Neural progenitor cell (in vitro differentiated cells): Measurements from ENCODE around the gene L3MBTL1. TPM values are rescaled to one million over a fixed set of nuclear protein-coding genes. Genes with fewer than 3 reads are reported as not detected.
"Not testable (repeated sequence)": the region's sequence is repeated elsewhere in the genome, so short reads cannot be mapped to it uniquely, and the experiment has no call there.

Experiments
- DNase-seq: peaks from one replicate; pipeline ENCODE4 v3.0.0-alpha.2; 2016; ENCODE audit warnings: low spot score
- H2AFZ ChIP-seq: fragments of 200-600 bp; sonication (generic); replicated peaks from 2 replicates; pipeline ENCODE4 v1.6.1; 2016; ENCODE audit warnings: antibody characterized with exemption
- H3F3A ChIP-seq: fragments of 200-600 bp; sonication (generic); 2 replicates; pipeline ENCODE4 v1.6.1; 2016; ENCODE audit warnings: antibody characterized with exemption, low read depth
- H3K27ac ChIP-seq: fragments of 200-600 bp; sonication (generic); 2 replicates; pipeline ENCODE4 v1.5.1; 2016; ENCODE audit warnings: mild to moderate bottlenecking
- H3K27me3 ChIP-seq: fragments of 200-600 bp; sonication (generic); 2 replicates; pipeline ENCODE4 v1.6.1; 2016; ENCODE audit warnings: mild to moderate bottlenecking, moderate library complexity
- H3K36me3 ChIP-seq: fragments of 200-600 bp; sonication (generic); 2 replicates; pipeline ENCODE4 v1.5.1; 2016
- H3K4me1 ChIP-seq: fragments of 200-600 bp; sonication (generic); 2 replicates; pipeline ENCODE4 v1.6.1; 2016; ENCODE audit warnings: mixed run types
- H3K4me2 ChIP-seq: fragments of 200-600 bp; sonication (generic); 2 replicates; pipeline ENCODE4 v1.6.1; 2016
- H3K4me3 ChIP-seq: fragments of 200-600 bp; sonication (generic); 2 replicates; pipeline ENCODE4 v1.5.1; 2016
- H3K79me2 ChIP-seq: fragments of 200-600 bp; sonication (generic); 2 replicates; pipeline ENCODE4 v1.6.1; 2016; ENCODE audit warnings: low read depth
- H3K9ac ChIP-seq: fragments of 200-600 bp; sonication (generic); 2 replicates; pipeline ENCODE4 v1.6.1; 2016
- H3K9me3 ChIP-seq: fragments of 200-600 bp; sonication (generic); 2 replicates; pipeline ENCODE4 v1.5.1; 2016; ENCODE audit warnings: low read depth
- H4K20me1 ChIP-seq: fragments of 200-600 bp; sonication (generic); 2 replicates; pipeline ENCODE4 v1.6.1; 2016; ENCODE audit warnings: low read depth
- H3K27ac Mint-ChIP-seq: 3 replicates; pipeline ENCODE4 v1.8.0; 2021; ENCODE audit warnings: mixed read lengths
- H3K27me3 Mint-ChIP-seq: 2 replicates; pipeline ENCODE4 v1.8.0; 2022; ENCODE audit warnings: low read depth, mild to moderate bottlenecking, inconsistent platforms, moderate library complexity, mixed read lengths; ENCODE audit not compliant: insufficient read depth
- H3K36me3 Mint-ChIP-seq: 3 replicates; pipeline ENCODE4 v1.8.0; 2021; ENCODE audit warnings: mixed read lengths
- H3K4me1 Mint-ChIP-seq: 3 replicates; pipeline ENCODE4 v1.8.0; 2021; ENCODE audit warnings: mixed read lengths
- H3K4me3 Mint-ChIP-seq: 3 replicates; pipeline ENCODE4 v1.8.0; 2021; ENCODE audit warnings: mild to moderate bottlenecking, moderate library complexity, mixed read lengths
- H3K9me3 Mint-ChIP-seq: 3 replicates; pipeline ENCODE4 v1.8.0; 2020; ENCODE audit warnings: mixed read lengths
- CTCF ChIP-seq: fragments of 200-600 bp; sonication (generic); IDR thresholded peaks from 2 replicates; pipeline ENCODE4 v1.5.1; 2017; ENCODE audit warnings: antibody characterized with exemption, mild to moderate bottlenecking
- EZH2 ChIP-seq: fragments of 200-600 bp; sonication (generic); IDR thresholded peaks from 2 replicates; pipeline ENCODE4 v1.6.1; 2017; ENCODE audit warnings: antibody characterized with exemption, mild to moderate bottlenecking, moderate library complexity
- EZH2phosphoT487 ChIP-seq: fragments of 200-600 bp; sonication (generic); IDR thresholded peaks from 2 replicates; pipeline ENCODE4 v1.6.1; 2017; ENCODE audit warnings: antibody characterized with exemption
- total RNA-seq: library from RNA; depleted of rRNA; stranded (reverse); fragments of >200 nt; gene quantifications from 2 replicates; pipeline ENCODE4 v1.2.3, GENCODE V29; 2015; ENCODE audit warnings: low replicate concordance

Gene L3MBTL1
- total RNA-seq, 1 donor from 2014 or later = 27.6 TPM

GRCh38 chr20:43584448-43585136 is 77.1 kb downstream of the L3MBTL1 start:
- Histone ChIP-seq H3F3A (peaks cover 1% of the 10 kb centered on the region), H3K4me1 (no peaks in the 10 kb centered on the region), H3K36me3 (no peaks in the 10 kb centered on the region), H4K20me1 (no peaks in the 10 kb centered on the region), H3K9ac (no peak overlapping the region), H3K79me2 (no peaks in the 10 kb centered on the region), H2AFZ (no peak overlapping the region), H3K4me3 (no peak overlapping the region), H3K27ac (no peak overlapping the region), H3K9me3 (no peaks in the 10 kb centered on the region), H3K27me3 (no peaks in the 10 kb centered on the region), H3K4me2 (no peak overlapping the region)
- Mint-ChIP-seq H3K27me3 (peaks cover 4% of the 10 kb centered on the region), H3K4me1 (no peaks in the 10 kb centered on the region), H3K36me3 (no peaks in the 10 kb centered on the region), H3K4me3 (no peak overlapping the region), H3K27ac (no peak overlapping the region), H3K9me3 (no peaks in the 10 kb centered on the region)
- no peak for TF ChIP-seq CTCF
- TF ChIP-seq EZH2phosphoT487 = no peak
- no peak for TF ChIP-seq EZH2
- no peak for DNase-seq

- no peak for DNase-seq
- no peak overlapping the region for H3K4me3 Mint-ChIP-seq
- H3K4me3 ChIP-seq = no peak overlapping the region
- peaks cover 2% of the 10 kb centered on the region for H4K20me1 ChIP-seq
- peaks cover 4% of the 10 kb centered on the region for H3K27me3 Mint-ChIP-seq
- H3K9me3 ChIP-seq = no peaks in the 10 kb centered on the region
- H3K9ac ChIP-seq = no peak overlapping the region
- no peaks in the 10 kb centered on the region for H3K27me3 ChIP-seq
- H3K4me2 ChIP-seq = no peak overlapping the region
- no peak overlapping the region for H3K27ac Mint-ChIP-seq
- no peaks in the 10 kb centered on the region for H3K36me3 ChIP-seq
- no peaks in the 10 kb centered on the region for H3K36me3 Mint-ChIP-seq
- TF ChIP-seq EZH2phosphoT487 (no peak), CTCF (no peak), EZH2 (no peak)
- H2AFZ ChIP-seq = no peak overlapping the region
- peaks cover 14% of the 10 kb centered on the region for H3K4me1 Mint-ChIP-seq
- no peak overlapping the region for H3K27ac ChIP-seq
- peaks cover 8% of the 10 kb centered on the region for H3F3A ChIP-seq
- peaks cover 8% of the 10 kb centered on the region for H3K79me2 ChIP-seq
- H3K4me1 ChIP-seq = peaks cover 9% of the 10 kb centered on the region
- H3K9me3 Mint-ChIP-seq = no peaks in the 10 kb centered on the region
Observed at GRCh38 chr20:43586641-43587040, 79.1 kb downstream of the L3MBTL1 start.

- H3K27me3 ChIP-seq, DNase-seq, H3K4me3 Mint-ChIP-seq, H4K20me1 ChIP-seq, H3K36me3 ChIP-seq, H3F3A ChIP-seq, H3K4me2 ChIP-seq, H3K9me3 ChIP-seq, H3K27ac Mint-ChIP-seq, H3K9ac ChIP-seq, H3K27ac ChIP-seq, H3K27me3 Mint-ChIP-seq, H2AFZ ChIP-seq, H3K9me3 Mint-ChIP-seq, H3K4me3 ChIP-seq, H3K36me3 Mint-ChIP-seq: not testable (repeated sequence)
- Histone ChIP-seq H3K4me1 (peaks cover 13% of the 10 kb centered on the region), H3K79me2 (peaks cover 27% of the 10 kb centered on the region)
- peaks cover 20% of the 10 kb centered on the region for H3K4me1 Mint-ChIP-seq
Observed at GRCh38 chr20:43588526-43588925, 81.0 kb downstream of the L3MBTL1 start.

- Histone ChIP-seq H3K4me3 (peak overlapping the region; percentile 68), H3K27me3 (no peaks in the 10 kb centered on the region), H3K4me2 (peak overlapping the region; percentile 97), H3K36me3 (peaks cover 5% of the 10 kb centered on the region), H3K27ac (no peak overlapping the region), H4K20me1 (peaks cover 3% of the 10 kb centered on the region), H3K9ac (peak overlapping the region; percentile 71), H3K9me3 (no peaks in the 10 kb centered on the region), H3K4me1 (peaks cover 13% of the 10 kb centered on the region), H3F3A (peaks cover 8% of the 10 kb centered on the region), H2AFZ (peak overlapping the region; percentile 83), H3K79me2 (peaks cover 29% of the 10 kb centered on the region)
- H3K27me3 Mint-ChIP-seq = no peaks in the 10 kb centered on the region
- peak overlapping the region; percentile 99 for H3K27ac Mint-ChIP-seq
- peaks cover 20% of the 10 kb centered on the region for H3K4me1 Mint-ChIP-seq
- H3K36me3 Mint-ChIP-seq = peaks cover 7% of the 10 kb centered on the region
- H3K4me3 Mint-ChIP-seq = peak overlapping the region; percentile 95
- TF ChIP-seq EZH2phosphoT487 = no peak
- no peak for TF ChIP-seq CTCF
- TF ChIP-seq EZH2 = no peak
- H3K9me3 Mint-ChIP-seq = no peaks in the 10 kb centered on the region
- peak; percentile 67 for DNase-seq
Observed at GRCh38 chr20:43590036-43590391, 82.5 kb downstream of the L3MBTL1 start.
